Smooth muscle cell (in vitro differentiated cells): ENCODE data around the gene NUDT4B. TPM values are rescaled to one million over a fixed set of nuclear protein-coding genes. Genes with fewer than 3 reads are reported as not detected.
"Not testable (repeated sequence)": the region's sequence is repeated elsewhere in the genome, so short reads cannot be mapped to it uniquely, and the experiment has no call there.

Source experiments
- DNase-seq: peaks from one replicate; lab custom pipeline; 2025; ENCODE audit not compliant: unreplicated experiment; lab: John Stamatoyannopoulos, UW
- H2AFZ ChIP-seq: fragments of 200-600 bp; sonication (generic); 2 replicates; pipeline ENCODE4 v1.6.0; 2016; ENCODE audit warnings: antibody characterized with exemption, low read depth, mild to moderate bottlenecking
- H3F3A ChIP-seq: fragments of 200-600 bp; sonication (generic); 2 replicates; pipeline ENCODE4 v1.6.0; 2017; ENCODE audit warnings: antibody characterized with exemption, low read depth
- H3K27ac ChIP-seq: fragments of 200-600 bp; sonication (generic); 2 replicates; pipeline ENCODE4 v1.5.1; 2016; ENCODE audit warnings: low read depth, mild to moderate bottlenecking
- H3K27me3 ChIP-seq: fragments of 200-600 bp; sonication (generic); 2 replicates; pipeline ENCODE4 v1.6.1; 2016; ENCODE audit warnings: low read depth, mild to moderate bottlenecking
- H3K36me3 ChIP-seq: fragments of 200-600 bp; sonication (generic); 2 replicates; pipeline ENCODE4 v1.5.1; 2016; ENCODE audit warnings: low read depth
- H3K4me1 ChIP-seq: fragments of 200-600 bp; sonication (generic); 2 replicates; pipeline ENCODE4 v1.5.1; 2016; ENCODE audit warnings: low read depth
- H3K4me2 ChIP-seq: fragments of 200-600 bp; sonication (generic); 2 replicates; pipeline ENCODE4 v1.6.0; 2016; ENCODE audit warnings: mild to moderate bottlenecking
- H3K4me3 ChIP-seq: fragments of 200-600 bp; sonication (generic); 2 replicates; pipeline ENCODE4 v1.5.1; 2016; ENCODE audit warnings: mild to moderate bottlenecking
- H3K79me2 ChIP-seq: fragments of 200-600 bp; sonication (generic); 2 replicates; pipeline ENCODE4 v1.6.0; 2016; ENCODE audit warnings: low read depth, mild to moderate bottlenecking
- H3K9ac ChIP-seq: fragments of 200-600 bp; sonication (generic); 2 replicates; pipeline ENCODE4 v1.6.0; 2016; ENCODE audit warnings: low read depth
- H3K9me3 ChIP-seq: fragments of 200-600 bp; sonication (generic); replicated peaks from 2 replicates; pipeline ENCODE4 v1.5.1; 2016; ENCODE audit warnings: low read depth
- H4K20me1 ChIP-seq: fragments of 200-600 bp; sonication (generic); 2 replicates; pipeline ENCODE4 v1.6.0; 2016; ENCODE audit warnings: low read depth
- WGBS: methylation state at CpG from one replicate; pipeline ENCODE4 v1.1.7; 2016; ENCODE audit warnings: low lambda C conversion rate; 5-methylcytosine and 5-hydroxymethylcytosine counted together
- polyA plus RNA-seq: library from polyadenylated mRNA; unstranded; fragments of >200 nt; fragmentation: Nextera tagmentation; extraction: Ambion mirVana; gene quantifications from 2 replicates; pipeline ENCODE4 v1.2.1, GENCODE V29; 2016
- total RNA-seq: library from RNA; depleted of rRNA; stranded (reverse); fragments of >200 nt; gene quantifications from 2 replicates; pipeline ENCODE4 v1.2.3, GENCODE V29; 2014

Gene NUDT4B
- total and polyA plus RNA-seq, 2 experiments from 2014 or later = 6.5 to 40.8 TPM

DNA sequence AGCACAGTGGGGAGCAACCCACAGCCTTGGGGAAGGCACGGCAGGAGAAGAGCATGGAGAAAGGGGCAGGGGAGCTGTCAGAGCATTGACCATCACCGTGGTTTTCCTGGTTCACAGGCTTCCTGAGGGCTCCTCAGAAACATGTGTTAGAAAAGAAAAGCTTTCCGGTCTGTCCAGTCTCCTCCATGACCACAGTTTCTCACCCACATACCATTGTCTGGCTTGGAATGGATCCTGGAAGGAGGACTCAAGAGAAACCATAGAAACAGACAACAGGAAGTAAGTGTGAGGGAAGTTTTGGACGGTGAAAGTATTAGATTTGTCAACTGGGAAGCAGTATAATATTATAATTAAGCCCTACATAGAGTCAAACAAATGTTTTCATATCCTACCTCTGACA lies 16.3 kb upstream of the NUDT4B start:
- not testable (repeated sequence) for H2AFZ ChIP-seq, H3K36me3 ChIP-seq, H3K79me2 ChIP-seq, H4K20me1 ChIP-seq, H3K9ac ChIP-seq, H3K27ac ChIP-seq, H3K27me3 ChIP-seq, H3K4me3 ChIP-seq, H3K4me2 ChIP-seq, DNase-seq, H3K4me1 ChIP-seq, H3K9me3 ChIP-seq, H3F3A ChIP-seq
- no CpG with 5 or more reads among the region's 4 CpGs for WGBS

DNA sequence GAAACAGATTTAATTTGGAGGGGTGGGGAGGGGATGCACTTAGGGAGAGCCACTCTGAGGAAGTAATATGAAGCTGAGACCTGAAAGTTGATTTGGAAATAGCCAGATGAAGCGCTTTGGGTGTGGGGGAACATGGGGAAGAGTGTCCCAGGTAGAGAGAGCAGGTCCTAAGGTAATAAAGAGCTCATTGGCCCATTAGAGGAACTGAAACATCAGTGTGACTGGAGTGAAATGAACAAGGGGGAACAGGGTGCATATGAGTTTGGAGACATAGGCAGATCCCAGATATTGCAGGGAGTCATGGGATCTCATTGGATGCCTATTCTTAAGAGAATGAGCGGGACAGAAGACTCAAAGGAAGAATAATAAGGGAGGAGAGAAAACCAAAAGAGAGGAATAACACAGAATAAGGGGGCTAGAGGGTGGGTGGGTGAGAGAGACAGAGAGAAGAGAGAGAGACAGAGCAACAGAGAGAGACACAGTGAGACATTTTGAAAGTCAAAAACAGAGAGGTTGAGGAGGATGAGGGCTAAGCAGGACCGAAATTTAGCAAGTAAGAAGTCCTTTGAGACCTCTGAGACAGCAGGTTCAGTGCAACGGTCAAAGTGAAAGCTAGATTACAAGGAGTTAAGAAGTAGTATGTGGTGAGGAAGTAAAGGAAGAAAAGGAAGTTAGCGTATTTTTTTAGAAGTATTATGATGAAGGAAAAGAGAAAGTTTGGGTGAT lies 14.8 kb upstream of the NUDT4B start:
- not testable (repeated sequence) for H4K20me1 ChIP-seq, H3K9me3 ChIP-seq, H3K9ac ChIP-seq, H3K27me3 ChIP-seq, H3K4me3 ChIP-seq, H2AFZ ChIP-seq, H3K4me2 ChIP-seq, DNase-seq, H3K27ac ChIP-seq, H3K79me2 ChIP-seq, H3F3A ChIP-seq, H3K36me3 ChIP-seq, H3K4me1 ChIP-seq
- no CpG with 5 or more reads among the region's 5 CpGs for WGBS

DNA sequence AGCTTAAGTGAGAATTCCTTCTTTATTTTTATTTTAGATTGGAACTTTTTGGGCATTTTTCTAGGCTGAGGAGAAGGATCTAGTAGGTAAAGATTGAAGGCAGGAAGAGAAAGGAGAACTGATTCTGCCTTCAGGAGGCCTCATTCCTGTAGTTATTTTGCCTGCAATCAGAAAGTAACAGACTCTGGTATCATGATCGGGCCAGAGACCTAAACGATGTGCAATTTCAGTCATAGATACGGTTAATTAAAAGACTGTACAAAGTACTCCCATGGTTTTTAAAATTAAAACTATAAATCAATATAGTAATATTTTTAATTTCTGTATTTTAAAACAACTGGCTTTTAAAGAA lies 14.3 kb upstream of the NUDT4B start:
- H3F3A ChIP-seq, H3K4me2 ChIP-seq, H3K9ac ChIP-seq, H3K27ac ChIP-seq, H3K9me3 ChIP-seq, H3K27me3 ChIP-seq, H3K36me3 ChIP-seq, H3K4me1 ChIP-seq, H2AFZ ChIP-seq, H3K79me2 ChIP-seq, H3K4me3 ChIP-seq, DNase-seq, H4K20me1 ChIP-seq: not testable (repeated sequence)
- no CpG with 5 or more reads among the region's 3 CpGs for WGBS

DNA sequence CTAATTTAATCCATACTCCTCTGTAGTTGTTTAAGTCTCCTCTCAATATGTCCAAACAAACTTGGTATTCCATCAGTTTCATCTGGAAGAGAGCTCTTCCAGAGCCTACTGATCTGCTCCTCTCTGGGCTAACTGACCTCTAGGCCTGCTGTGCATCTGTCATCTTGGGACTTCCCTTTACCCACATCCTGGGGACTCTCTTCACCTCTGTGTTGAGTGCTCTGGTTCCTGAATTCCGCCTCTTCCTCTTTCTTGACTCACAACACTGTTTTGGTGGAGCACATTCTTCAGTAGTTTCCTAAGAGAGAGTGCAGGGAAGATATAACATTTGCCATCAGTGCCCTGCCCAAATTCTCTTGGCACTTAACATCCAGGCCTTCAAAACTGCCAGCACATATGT lies 13.0 kb upstream of the NUDT4B start:
- no CpG with 5 or more reads among the region's 1 CpG for WGBS
- not testable (repeated sequence) for DNase-seq, H2AFZ ChIP-seq, H3K4me2 ChIP-seq, H3K27me3 ChIP-seq, H3K27ac ChIP-seq, H3K36me3 ChIP-seq, H3K4me3 ChIP-seq, H3K9me3 ChIP-seq, H3K4me1 ChIP-seq, H3F3A ChIP-seq, H3K9ac ChIP-seq, H4K20me1 ChIP-seq, H3K79me2 ChIP-seq

DNA sequence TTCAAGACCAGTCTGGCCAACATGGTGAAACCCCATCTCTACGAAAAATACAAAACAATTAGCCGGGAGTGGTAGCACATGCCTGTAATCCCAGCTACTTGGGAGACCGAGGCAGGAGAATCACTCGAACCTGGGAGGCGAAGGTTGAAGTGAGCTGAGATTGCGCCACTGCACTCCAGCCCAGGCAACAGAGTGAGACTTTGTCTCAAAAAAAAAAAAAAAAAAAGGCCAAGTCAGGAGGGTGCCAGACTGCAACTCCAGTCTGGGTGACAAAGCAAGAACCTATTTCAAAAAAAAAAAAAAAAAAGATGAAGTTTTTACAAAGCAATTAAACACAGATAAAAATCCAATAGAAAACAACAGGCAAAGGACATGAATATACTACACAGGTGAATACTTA lies 9.9 kb upstream of the NUDT4B start:
- not testable (repeated sequence) for H2AFZ ChIP-seq, DNase-seq, H3K4me3 ChIP-seq, H3K27ac ChIP-seq, H3K27me3 ChIP-seq, H3K79me2 ChIP-seq, H3K9me3 ChIP-seq, H3F3A ChIP-seq, H3K9ac ChIP-seq, H3K36me3 ChIP-seq, H3K4me2 ChIP-seq, H3K4me1 ChIP-seq, H4K20me1 ChIP-seq
- no CpG with 5 or more reads among the region's 6 CpGs for WGBS

DNA sequence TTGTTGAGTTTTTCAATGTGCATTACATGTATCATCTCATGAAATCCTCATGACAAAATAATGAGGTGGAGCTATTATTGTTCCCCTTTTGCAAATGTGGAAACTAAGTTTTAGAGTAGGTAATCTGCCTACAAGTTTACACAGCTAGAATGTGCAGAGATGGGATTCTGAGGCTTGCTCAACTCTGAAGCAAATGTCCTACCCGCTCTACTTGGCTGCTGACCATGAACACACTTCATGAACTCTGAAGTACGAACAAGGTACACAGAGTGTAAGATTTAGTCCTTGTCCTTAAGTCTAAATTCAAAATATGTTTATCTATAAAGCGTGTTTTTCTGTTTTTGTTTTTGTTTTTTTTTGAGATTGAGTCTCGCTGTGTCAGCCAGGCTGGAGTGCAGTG lies 5.4 kb upstream of the NUDT4B start:
- H3K79me2 ChIP-seq, H3K9ac ChIP-seq, H3F3A ChIP-seq, H3K36me3 ChIP-seq, H3K27me3 ChIP-seq, H3K27ac ChIP-seq, H4K20me1 ChIP-seq, H3K4me3 ChIP-seq, H3K4me2 ChIP-seq, DNase-seq, H3K9me3 ChIP-seq, H3K4me1 ChIP-seq, H2AFZ ChIP-seq: not testable (repeated sequence)
- WGBS = no CpG with 5 or more reads among the region's 4 CpGs

DNA sequence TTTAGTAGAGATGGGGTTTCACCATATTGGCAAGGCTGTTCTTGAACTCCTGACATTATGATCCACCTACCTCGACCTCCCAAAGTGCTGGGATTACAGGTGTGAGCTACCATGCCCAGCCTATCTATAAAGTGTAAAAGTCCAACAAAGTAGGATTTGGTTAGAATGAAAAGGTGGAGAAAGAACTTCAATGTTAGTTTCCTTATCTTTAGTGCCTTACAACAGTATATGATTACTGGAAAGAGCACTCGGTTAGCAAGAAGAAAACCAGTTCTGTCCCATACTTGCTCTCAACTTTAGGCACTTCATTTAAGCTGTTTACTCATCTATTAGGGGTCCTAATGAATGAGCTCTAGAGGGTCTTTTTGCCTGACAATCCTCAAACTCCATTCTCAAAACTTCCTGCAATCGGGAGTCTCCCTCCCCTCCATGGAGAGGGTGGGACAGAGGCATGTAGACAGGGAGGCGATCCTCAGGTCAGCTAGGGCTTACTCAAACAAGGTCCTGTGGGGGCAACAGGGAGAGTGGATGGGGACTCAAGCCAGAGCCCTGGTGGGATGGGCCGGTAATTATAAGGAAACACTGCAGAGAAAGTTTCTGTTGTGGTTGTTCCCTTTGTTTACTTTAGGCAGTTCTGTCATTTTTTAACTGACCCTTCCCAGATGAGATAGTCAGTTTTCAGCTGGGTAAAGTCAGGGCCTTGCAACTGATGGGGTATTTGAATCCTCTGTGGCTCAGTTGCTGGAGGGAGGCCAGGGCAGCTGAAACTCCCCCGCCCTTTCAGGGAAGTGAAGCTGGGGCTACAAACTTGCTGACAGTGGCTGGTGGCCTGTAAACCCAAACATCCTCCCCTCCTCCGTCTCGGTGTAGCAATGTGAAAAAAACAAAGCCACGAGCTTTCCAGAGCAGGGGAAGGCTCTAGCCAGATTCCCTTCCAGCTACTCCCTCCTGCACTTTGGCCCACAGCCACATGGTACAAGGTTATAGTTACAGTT lies 4.6 kb upstream of the NUDT4B start:
- H3K9me3 ChIP-seq, H2AFZ ChIP-seq, H3K27me3 ChIP-seq, H3K36me3 ChIP-seq, H3K4me3 ChIP-seq, H4K20me1 ChIP-seq, H3K79me2 ChIP-seq, DNase-seq, H3K4me2 ChIP-seq, H3K27ac ChIP-seq, H3K9ac ChIP-seq, H3K4me1 ChIP-seq, H3F3A ChIP-seq: not testable (repeated sequence)
- WGBS = no CpG with 5 or more reads among the region's 9 CpGs

DNA sequence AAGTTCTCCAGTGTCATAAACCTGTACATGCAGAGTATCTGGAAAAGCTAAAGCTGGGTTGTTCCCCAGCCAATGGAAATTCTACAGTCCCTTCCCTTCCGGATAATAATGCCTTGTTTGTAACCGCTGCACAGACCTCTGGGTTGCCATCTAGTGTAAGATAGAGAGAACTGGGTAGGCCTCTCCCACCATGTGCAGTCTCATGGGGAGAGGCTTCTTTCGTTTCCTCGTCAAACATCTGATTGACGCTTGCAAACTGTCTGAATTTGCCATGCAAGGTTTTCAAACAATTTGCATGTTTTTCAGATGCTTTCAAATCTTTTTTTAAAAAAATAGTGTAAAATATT lies 734 bp downstream of the NUDT4B start:
- H3K9ac ChIP-seq, H3K4me3 ChIP-seq, H4K20me1 ChIP-seq, H3K79me2 ChIP-seq, H3K9me3 ChIP-seq, H3K4me1 ChIP-seq, H3F3A ChIP-seq, H3K27ac ChIP-seq, H3K27me3 ChIP-seq, H2AFZ ChIP-seq, H3K4me2 ChIP-seq, DNase-seq, H3K36me3 ChIP-seq: not testable (repeated sequence)
- WGBS = no CpG with 5 or more reads among the region's 5 CpGs
